Stimulated activated CD8-positive, alpha-beta memory T cell treated with anti-CD3 and anti-CD28 coated beads, Interleukin-2, amount 100 ng/mL, for 48 hours (primary cell): ENCODE results near the gene SNRNP25.
"Not testable (repeated sequence)": the region's sequence is repeated elsewhere in the genome, so short reads cannot be mapped to it uniquely, and the experiment has no call there.

Experiments used
- DNase-seq, 2 donors: peaks; one replicate each; pipeline ENCODE4 v3.0.0-alpha.2; 2020; ENCODE audit warnings: low read depth in 2 of 2

SNRNP25 gene

DNA sequence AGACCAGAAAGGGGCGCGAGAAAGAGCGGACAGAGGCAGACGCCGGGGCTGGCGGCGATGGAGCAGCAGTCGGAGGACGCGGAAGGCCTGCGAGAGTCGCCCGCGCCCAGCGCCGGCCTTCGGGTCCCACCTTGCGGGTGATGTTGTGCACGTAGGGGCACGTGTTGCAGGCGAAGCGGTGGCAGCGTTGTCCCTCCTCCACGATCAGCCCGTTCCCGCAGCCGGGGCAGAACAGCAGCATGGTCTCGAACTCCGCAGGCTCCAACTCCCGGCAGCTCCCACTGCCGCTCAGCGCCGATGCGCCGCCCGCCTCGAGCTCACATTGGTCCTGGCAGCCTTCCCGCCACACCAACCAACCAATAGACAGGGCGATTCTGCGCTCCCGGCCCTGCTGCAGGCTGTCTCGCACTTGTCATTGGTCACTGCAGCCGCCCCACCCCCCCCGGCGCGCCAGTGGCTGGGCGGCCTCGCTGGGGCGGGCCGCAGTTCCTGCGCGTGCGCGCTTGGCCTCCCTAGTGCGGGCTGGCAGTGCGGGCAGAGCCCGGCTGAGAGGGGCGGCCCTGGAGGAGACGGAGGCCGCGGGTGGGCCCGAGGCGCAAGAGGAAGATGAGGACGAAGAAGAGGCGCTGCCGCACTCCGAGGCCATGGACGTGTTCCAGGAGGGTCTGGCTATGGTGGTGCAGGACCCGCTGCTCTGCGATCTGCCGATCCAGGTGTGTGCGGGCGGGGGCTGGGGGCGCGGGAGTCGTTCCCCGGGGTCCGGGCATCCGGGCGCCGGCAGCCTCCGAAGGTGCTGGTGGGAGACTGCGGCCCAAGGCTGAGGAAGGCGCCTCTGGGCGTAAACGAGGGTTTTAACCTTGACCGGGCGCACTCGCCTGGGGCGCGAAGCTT, at the start of gene SNRNP25, which contains the start of gene POLR3K:
Gene SNRNP25 (plus strand): TSS at position 483 of the 891 bp plus-strand sequence. CDS start 189 bp downstream, at position 672.
Gene POLR3K (minus strand): TSS at position 263 of the 891 bp plus-strand sequence. CDS start 22 bp downstream, at position 241.
- DNase-seq: peak; percentile 96 to 97

GRCh38 chr16:9903-10665, 43.5 kb upstream of the SNRNP25 start:
- DNase-seq: no peak

GRCh38 chr16:10772-11171, 42.9 kb upstream of the SNRNP25 start:
- DNase-seq: peak; percentile 70 to 93

DNA sequence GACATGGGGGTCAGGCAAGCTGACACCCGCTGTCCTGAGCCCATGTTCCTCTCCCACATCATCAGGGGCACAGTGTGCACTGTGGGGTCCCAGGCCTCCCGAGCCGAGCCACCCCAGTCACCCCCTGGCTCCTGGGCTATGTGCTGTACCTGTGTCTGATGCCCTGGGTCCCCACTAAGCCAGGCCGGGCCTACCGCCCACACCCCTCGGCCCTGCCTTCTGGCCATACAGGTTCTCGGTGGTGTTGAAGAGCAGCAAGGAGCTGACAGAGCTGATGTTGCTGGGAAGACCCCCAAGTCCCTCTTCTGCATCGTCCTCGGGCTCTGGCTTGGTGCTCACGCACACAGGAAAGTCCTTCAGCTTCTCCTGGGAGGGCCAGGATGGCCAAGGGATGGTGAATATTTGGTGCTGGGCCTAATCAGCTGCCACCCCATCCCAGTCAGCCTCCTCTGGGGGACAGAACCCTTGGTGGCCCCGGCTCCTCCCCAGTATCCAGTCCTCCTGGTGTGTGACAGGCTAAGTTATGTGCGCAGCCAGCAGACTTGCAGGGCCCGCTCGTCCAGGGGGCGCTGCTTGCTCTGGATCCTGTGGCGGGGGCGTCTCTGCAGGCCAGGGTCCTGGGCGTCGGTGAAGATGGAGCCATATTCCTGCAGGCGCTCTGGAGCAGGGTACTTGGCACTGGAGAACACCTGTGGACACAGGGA, 36.4 kb upstream of the SNRNP25 start:
- not testable (repeated sequence) for DNase-seq

GRCh38 chr16:20886-21285, 32.7 kb upstream of the SNRNP25 start:
- DNase-seq: not testable (repeated sequence)

GRCh38 chr16:24151-24550, 29.5 kb upstream of the SNRNP25 start:
- not testable (repeated sequence) for DNase-seq

DNA sequence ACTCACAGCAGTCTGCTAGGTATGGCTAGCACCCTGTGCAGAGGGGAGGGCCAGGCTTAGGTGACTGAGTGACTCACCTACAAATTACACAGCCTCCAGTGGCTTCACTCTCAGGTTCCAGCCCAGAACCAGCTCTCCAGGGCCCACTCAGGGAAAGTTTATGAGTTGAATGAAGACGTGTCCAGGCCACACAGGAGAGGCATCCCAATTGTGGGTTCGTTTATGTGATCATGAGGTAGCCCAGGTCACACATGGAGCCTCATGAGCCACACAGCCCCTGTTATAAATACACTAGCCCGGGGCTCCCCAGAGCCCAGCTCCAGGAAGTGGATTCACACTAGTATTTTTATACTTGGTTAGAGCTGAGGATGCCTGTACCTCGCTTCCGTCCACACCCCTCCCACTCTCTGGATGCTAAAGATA, 27.7 kb upstream of the SNRNP25 start:
- DNase-seq: not testable (repeated sequence)

- not testable (repeated sequence) for DNase-seq
Observed at GRCh38 chr16:30627-31026, 23.0 kb upstream of the SNRNP25 start.

DNA sequence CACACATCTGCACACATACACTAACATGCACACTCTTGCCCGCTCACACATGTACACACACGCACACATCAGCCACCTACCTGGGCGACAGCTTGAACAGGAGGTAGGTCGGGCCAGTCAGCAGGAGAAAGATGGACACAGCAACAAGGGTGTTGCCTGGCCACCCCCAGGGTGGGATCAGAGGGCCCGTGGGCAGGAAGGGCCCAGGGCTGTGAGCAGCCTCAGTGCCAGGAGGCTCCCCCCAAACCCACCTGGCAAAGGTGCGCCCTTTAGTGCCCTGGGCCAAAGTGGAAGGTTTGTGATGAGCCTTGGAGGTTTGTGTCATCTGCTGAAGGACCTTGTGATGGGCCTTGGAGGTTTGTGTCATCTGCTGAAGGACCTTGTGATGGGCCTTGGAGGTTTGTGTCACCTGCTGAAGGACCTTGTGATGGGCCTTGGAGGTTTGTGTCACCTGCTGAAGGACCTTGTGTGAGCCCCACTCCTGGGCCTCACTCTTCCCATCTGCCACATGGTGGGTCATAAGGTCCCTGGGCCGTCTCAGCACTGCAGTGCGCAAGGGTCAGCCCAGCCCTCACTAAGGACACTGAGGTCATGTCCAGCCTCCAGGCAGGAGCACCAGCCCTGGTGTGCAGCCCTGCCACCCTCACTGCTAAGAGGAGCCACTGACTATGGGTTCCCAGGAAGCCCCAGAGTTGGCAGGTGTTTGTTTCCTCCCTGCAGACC, 20.3 kb upstream of the SNRNP25 start:
- DNase-seq: not testable (repeated sequence)

DNA sequence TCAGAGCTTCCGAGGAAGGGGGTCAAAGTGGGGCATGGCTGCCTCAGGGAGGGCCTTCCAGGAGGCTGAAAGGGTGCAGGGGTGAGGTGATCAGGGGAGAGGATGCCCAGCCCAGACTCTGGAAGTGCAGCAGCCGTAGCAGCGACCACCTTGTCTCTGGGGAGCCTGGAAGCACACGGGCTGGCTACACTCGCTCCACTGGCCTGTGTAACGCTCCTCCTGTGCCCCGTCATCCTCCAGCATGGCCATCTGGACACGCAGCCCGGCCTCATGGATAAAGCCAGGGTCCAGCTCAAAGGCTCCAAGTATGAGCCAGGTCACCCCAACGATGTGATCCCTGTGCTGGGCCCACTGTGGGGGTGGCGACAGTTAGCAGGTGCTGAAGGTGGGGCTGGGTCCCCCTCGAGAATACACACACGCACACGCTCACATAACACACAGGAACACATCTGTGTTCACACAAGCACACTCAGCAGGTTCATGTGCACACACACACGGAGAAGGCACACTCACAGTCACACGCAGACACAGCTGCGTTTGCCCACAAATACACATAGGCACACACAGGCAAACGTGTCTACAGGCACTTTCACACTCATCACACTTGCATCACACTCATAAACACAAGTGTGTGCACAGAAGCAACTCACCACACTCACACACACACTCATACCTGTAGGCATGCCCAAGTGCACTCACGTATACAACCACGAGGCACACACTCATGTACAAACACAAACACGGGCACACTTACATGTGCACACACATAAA, 19.6 kb upstream of the SNRNP25 start:
- no peak for DNase-seq

DNA sequence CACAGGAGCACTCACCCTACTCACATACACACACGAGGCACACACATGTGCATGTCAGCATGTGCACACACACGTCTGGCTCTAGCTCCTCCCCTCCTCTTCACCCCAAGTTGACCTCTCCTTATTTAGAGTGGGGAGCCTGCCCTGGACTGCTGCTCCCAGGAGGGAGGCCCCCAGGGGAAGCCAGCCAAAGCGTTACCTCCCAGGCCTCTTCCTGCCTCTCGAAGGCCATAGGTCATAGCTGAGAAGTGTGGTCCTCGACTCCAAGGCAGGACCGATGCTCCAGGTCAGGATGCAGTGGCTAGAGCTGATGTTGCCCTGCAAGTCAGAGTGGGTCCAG, 19.0 kb upstream of the SNRNP25 start:
- DNase-seq: no peak

GRCh38 chr16:35011-35677, 18.5 kb upstream of the SNRNP25 start:
- no peak for DNase-seq

- DNase-seq: no peak
Observed at GRCh38 chr16:35678-36305, 17.8 kb upstream of the SNRNP25 start.

GRCh38 chr16:36336-36984, 17.2 kb upstream of the SNRNP25 start:
- DNase-seq: no peak

- DNase-seq: no peak
Observed at GRCh38 chr16:37511-37910, 16.1 kb upstream of the SNRNP25 start.

GRCh38 chr16:38206-38605, 15.4 kb upstream of the SNRNP25 start:
- DNase-seq: not testable (repeated sequence)

GRCh38 chr16:38941-39892, 14.4 kb upstream of the SNRNP25 start:
- DNase-seq: peak; percentile 13 to 30
